GM18870 (cell line): Measurements from ENCODE around the gene CXCL5.
"Not testable (repeated sequence)": the region's sequence is repeated elsewhere in the genome, so short reads cannot be mapped to it uniquely, and the experiment has no call there.

Experiments used
- ATAC-seq: cut with Tn5 transposase; IDR thresholded peaks from one replicate; pipeline ENCODE4 v1.9.1; 2021; ENCODE audit warnings: moderate library complexity; ENCODE audit not compliant: unreplicated experiment

The CXCL5 gene

DNA sequence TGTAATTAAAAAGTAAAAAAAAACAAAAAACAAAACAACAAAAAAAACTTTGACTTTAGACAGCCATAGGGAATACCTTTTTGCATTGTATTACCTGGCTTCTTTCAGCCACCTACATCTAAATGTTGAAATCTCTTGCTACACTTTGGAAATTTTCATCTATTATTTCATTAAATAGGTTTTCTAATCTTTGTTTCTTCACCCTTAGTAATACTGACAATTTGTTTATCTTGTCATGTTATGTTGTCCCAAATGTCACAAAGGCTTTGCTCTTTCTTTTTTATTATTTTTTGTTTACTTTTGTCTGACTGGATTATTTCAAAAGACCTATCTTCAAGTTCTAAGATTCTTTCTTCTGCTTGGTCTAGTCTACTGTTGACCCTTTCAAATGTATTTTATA is 24.1 kb downstream of the CXCL5 start:
- ATAC-seq = no peak

GRCh38 chr4:73970945-73971344 is 27.5 kb downstream of the CXCL5 start:
- ATAC-seq = no peak

DNA sequence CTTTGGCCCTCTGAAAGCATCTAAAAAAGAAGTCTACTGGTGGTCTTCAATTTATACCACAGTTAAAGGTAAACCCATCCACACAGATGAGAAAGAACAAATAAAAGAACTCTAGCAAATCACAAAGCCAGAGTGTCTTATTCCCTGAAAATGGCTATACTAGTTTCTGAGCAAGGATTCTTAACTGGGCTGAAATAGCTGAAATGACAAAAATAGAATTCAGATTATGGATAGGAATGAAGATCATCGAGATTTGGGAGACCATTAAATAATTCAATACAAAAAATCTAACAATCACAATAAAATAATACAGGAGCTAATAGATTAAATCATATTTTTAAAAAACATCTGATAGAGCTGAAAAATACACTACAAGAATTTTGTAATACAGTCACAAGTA is 28.5 kb downstream of the CXCL5 start:
- ATAC-seq = no peak

DNA sequence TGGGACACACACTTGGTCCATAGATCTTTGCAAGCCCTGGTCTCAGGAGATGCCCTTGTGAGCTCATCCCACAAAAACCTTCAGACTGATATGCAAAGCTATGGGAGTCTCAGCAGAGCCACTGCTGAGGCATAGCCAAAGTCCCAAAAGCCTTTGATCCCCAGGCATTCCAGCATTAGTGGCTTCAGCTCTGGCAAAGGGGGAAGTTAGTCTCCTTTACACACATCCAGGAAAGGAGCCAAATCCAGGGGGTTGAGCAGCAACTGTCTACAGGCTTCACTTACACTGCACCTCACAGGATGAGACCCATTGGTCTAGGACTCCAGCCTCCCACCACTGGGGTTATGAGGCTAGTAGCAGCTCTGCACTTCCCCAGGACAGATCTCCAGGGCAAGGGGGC is 30.6 kb downstream of the CXCL5 start:
- ATAC-seq = no peak

GRCh38 chr4:73964862-73965611 is 33.4 kb downstream of the CXCL5 start:
- ATAC-seq = no peak

DNA sequence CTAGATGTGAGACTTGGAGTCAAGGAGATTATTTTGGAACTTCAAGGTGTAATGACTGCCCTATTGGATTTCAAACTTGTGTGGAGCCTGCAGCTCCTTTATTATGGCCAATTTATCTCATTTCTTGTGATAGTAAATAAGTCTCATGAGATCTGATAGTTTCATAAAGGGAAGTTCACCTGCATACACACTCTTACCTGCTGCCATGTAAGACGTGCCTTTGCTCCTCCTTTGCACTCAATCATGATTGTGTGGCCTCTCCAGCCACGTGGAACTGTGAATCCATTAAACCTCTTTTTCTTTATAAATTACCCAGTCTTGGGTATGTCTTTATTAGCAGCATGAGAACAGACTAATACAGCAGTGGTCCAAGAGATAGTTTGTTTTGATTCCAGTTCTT is 35.8 kb downstream of the CXCL5 start:
- ATAC-seq = no peak

DNA sequence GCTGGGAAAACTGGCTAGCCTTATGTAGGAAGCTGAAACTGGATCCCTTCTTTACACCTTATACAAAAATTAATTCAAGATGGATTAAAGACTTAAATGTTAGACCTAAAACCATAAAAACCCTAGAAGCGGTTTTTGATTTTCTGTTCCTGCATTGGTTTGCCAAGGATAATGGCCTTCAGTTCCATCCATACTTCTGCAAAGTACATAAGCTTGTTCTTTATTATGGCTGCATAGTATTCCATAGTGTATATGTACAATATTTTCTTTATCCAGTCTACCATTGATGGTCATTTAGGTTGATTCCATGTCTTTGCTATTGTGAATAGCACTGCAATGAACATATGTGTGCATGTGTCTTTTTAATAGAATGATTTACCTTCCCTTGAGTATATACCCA is 39.4 kb downstream of the CXCL5 start:
- ATAC-seq = not testable (repeated sequence)

- ATAC-seq = no peak
Measured at GRCh38 chr4:73952352-73952751, 46.1 kb downstream of the CXCL5 start.

DNA sequence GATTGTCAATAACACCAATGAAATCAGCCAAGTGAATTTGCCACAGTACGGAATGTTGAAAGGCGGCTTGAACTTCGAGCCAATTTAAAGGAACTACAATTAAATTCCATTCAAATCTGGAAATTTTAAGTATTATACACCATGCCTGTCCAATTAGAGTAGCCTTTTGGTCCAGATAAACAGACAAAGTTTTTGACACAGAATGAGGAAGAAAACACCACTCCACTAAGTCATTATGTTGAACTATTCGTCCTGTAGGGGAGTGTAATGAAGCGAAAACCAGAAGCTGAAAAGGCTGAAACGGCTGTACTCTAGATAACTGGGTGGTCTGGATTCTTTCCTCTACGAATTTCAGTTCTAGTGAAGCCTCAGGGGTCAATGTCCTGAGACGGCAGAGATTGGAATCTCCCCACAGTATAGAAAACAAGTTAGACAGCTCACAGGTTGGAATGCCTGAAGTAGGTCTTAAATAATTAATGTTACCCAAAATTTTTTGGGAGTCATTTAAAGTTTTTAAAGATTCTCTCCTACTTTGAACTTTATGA is 48.0 kb downstream of the CXCL5 start:
- not testable (repeated sequence) for ATAC-seq

GRCh38 chr4:73948990-73949706 is 49.3 kb downstream of the CXCL5 start:
- ATAC-seq = no peak

DNA sequence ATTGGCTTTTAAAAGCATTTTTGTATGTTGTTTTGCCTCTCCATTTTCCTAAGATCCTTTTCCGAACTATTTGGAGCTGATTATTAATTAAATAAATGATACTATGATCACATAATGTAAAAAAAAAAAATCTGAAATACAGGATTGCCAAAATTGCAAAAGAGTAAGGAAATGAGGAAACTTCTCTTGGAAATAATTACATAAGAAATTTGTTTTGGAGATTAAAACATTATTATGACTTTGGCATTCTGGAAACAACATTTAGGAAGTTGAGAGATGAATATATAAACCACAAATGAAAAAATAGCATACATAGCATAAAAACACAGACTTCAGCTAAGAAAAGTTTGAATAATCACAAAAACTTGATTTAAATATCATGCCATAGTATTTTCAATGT is 50.2 kb downstream of the CXCL5 start:
- ATAC-seq = no peak

- no peak for ATAC-seq
Measured at GRCh38 chr4:73947239-73947985, 51.1 kb downstream of the CXCL5 start.

DNA sequence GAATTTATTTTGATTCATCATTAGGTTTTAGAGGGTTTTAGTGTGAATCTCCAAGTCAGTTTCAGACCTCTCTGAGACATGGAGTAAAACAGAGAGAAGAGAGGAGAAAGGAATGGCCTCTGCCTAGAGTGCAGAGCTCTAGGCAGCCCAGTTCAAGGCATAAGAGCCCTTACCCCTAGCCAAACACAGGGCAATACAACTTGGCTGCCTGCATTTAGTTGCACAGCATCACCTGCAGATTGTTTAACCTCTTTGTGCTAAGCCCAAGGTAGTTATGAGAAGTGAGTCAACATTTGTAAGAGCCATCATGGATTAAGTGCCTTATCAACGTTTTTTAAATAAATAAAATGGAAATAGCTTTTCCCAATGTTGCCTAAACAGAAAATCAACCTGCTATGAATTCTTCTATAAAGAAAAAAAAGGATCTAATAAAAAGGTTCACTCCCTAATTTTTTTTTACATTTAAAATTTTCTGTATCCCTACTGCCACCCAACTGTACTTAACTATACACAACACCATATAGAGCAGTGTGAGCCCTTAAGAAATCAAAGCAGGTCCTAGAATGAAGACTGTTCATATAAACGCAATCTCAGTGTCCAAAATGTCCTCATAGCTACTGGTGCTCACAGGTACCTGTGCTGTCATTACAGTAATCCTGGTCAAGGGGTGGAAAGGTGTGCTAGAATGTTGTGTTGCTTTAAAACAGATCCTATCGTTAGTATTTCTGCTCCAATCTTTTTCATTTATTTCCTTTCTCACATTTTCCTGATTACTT is 52.6 kb downstream of the CXCL5 start:
- ATAC-seq = no peak
